ENCODE measurements around the gene HSPBP1.

DNA sequence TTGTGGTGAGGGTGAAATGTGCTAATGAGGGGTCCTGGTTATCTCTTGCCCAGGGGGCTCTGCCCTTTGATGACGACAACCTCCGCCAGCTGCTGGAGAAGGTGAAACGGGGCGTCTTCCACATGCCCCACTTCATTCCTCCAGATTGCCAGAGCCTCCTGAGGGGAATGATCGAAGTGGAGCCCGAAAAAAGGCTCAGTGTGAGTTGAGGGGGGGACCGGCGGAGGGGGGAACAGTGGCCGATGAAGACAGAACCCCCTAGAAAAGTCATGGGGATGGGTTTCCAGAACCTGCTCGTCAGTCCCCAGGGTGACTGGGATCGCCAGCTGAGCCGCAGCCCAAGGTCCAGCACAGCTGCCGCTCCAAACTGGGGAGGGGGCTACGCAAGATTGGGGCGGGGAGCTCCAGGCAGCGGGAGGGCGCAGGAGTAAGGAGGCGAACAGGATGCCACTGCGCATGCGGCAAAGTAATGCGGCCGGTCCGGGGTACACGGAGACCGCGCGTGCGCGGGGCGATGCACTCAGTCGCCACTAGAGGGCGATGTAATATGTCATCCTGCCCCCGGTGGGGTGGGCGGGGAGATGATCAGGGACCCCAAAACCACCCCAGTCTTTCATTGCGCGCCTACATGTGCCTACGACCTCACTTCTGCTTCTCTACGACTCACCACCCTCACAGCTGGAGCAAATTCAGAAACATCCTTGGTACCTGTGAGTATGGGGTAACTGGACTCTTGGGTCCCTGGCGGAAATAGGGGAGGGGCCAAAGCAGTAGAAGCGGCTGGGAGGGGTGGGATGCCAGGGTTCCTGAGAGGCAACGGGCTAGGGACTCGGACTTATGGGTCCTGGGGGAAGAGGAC, 21.8 kb upstream of the HSPBP1 start:
- TF ChIP-seq, protein P1, sequence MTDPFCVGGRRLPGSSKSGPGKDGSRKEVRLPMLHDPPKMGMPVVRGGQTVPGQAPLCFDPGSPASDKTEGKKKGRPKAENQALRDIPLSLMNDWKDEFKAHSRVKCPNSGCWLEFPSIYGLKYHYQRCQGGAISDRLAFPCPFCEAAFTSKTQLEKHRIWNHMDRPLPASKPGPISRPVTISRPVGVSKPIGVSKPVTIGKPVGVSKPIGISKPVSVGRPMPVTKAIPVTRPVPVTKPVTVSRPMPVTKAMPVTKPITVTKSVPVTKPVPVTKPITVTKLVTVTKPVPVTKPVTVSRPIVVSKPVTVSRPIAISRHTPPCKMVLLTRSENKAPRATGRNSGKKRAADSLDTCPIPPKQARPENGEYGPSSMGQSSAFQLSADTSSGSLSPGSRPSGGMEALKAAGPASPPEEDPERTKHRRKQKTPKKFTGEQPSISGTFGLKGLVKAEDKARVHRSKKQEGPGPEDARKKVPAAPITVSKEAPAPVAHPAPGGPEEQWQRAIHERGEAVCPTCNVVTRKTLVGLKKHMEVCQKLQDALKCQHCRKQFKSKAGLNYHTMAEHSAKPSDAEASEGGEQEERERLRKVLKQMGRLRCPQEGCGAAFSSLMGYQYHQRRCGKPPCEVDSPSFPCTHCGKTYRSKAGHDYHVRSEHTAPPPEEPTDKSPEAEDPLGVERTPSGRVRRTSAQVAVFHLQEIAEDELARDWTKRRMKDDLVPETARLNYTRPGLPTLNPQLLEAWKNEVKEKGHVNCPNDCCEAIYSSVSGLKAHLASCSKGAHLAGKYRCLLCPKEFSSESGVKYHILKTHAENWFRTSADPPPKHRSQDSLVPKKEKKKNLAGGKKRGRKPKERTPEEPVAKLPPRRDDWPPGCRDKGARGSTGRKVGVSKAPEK (CRISPR knock-in tag; IDR thresholded peaks at IDR 0.05; ENCODE audit: borderline replicate concordance), result no peak
- no peak for TF ChIP-seq ARNT (IDR thresholded peaks at IDR 0.05)
- TF ChIP-seq, protein P2, sequence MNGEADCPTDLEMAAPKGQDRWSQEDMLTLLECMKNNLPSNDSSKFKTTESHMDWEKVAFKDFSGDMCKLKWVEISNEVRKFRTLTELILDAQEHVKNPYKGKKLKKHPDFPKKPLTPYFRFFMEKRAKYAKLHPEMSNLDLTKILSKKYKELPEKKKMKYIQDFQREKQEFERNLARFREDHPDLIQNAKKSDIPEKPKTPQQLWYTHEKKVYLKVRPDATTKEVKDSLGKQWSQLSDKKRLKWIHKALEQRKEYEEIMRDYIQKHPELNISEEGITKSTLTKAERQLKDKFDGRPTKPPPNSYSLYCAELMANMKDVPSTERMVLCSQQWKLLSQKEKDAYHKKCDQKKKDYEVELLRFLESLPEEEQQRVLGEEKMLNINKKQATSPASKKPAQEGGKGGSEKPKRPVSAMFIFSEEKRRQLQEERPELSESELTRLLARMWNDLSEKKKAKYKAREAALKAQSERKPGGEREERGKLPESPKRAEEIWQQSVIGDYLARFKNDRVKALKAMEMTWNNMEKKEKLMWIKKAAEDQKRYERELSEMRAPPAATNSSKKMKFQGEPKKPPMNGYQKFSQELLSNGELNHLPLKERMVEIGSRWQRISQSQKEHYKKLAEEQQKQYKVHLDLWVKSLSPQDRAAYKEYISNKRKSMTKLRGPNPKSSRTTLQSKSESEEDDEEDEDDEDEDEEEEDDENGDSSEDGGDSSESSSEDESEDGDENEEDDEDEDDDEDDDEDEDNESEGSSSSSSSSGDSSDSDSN (CRISPR knock-in tag; IDR thresholded peaks at IDR 0.05), result no peak
- no peak for TF ChIP-seq RARG (CRISPR knock-in tag; IDR thresholded peaks at IDR 0.05; ENCODE audit: low read depth)
- TF ChIP-seq, protein P3, sequence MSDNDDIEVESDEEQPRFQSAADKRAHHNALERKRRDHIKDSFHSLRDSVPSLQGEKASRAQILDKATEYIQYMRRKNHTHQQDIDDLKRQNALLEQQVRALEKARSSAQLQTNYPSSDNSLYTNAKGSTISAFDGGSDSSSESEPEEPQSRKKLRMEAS (IDR thresholded peaks at IDR 0.05), result peak; percentile 47; the same call in 1 of the 2 replicates
- no peak for TF ChIP-seq ZNF207 (IDR thresholded peaks at IDR 0.05; ENCODE audit: borderline replicate concordance)
- TF ChIP-seq ZFP37 (CRISPR knock-in tag; IDR thresholded peaks at IDR 0.05; ENCODE audit: borderline replicate concordance), result no peak

All from HepG2 (cell line).